Fibroblast of skin of right quadriceps (primary cell): ENCODE results near the gene GATAD2B.
A peak's percentile ranks its signal among the peaks of the same experiment; 100 is the strongest.
"Not testable (repeated sequence)": the region's sequence is repeated elsewhere in the genome, so short reads cannot be mapped to it uniquely, and the experiment has no call there.

Source experiments
- DNase-seq: peaks from one replicate; pipeline ENCODE4 v3.0.0-alpha.2; 2013

The GATAD2B gene

DNA sequence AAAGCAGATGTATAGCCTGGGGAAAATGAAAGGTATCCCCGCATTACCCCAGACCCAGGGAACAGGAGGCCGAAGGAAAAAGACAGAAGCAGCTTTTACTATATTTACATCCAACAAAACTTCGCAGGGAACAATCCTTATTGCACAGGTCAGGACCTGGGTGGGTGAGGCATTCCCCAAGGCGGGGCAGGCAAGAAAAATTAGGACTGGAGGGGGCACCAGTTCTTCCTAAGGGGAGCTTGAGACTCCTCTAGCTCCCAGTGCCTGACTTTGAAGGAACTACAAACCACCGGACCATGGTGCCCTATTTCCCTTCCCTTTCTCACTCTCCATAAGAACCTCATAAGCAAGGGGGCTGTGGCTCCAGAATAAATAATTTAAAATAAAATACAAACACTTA lies 6.7 kb upstream of the GATAD2B start:
- no peak for DNase-seq

DNA sequence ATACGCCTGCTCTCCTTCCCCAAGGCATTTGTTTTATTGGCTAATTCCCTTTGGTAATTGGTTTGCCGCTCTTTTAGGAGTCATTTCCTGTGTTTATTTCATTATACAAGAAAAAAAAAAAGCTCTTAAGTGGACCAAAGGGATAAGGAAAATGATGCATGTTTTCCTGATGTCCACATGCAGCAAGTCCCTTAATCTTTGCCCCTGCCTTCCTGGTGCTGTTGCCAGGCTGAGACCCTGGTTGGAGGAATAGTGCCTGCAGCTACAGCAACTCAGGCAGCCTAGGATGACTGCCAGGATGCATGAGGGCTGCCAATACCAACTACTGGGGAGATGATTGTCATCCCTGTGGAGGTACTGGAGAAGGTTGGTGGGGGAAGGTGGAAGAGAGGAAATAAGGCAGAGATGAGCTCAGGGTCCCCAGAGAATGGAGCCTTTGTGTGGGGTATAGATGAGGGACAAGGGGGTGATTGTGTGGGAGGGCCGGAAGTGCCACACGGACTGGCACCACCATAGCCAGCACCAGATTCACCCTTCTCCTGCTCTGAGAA lies 6.1 kb upstream of the GATAD2B start:
- DNase-seq, result peak; percentile 14

DNA sequence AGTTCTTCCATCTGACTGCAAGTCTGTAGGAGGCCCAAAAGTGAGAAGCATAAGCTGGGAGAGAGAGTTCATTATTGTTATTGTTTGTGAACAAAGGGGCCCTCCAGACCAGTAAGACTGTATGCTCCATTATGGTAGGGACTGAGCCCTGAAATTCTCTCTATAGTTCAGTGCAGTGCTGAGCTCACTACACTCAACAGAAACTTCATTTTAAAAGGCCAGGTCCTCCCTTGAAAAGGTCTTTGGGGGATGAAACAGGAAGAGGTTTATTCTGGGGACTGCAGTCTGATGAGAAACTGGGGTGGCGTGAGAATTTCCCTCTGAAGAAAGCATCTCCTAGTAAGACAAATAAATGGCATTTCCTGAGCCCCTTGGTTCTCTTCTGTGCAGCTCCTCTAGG lies 5.5 kb upstream of the GATAD2B start:
- no peak for DNase-seq

DNA sequence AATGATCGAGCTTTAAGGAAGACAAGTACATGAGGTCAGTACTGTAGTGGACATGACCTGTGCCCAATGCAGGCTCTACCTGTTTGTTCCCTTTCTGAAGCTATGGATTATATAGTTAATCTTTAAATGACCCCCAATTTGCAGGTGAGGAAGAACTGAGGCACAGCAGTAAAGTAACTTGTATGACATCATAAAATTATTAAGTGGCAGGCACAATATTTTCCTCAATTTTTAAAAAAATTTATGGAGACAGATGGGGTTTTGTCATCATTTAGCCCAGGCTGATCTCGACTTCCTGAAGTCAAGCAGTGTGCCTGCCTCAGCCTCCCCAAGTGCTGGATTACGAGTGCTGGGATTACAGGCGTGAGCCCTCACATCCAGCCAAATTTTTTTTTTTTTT lies 3.6 kb upstream of the GATAD2B start:
- DNase-seq, result no peak

DNA sequence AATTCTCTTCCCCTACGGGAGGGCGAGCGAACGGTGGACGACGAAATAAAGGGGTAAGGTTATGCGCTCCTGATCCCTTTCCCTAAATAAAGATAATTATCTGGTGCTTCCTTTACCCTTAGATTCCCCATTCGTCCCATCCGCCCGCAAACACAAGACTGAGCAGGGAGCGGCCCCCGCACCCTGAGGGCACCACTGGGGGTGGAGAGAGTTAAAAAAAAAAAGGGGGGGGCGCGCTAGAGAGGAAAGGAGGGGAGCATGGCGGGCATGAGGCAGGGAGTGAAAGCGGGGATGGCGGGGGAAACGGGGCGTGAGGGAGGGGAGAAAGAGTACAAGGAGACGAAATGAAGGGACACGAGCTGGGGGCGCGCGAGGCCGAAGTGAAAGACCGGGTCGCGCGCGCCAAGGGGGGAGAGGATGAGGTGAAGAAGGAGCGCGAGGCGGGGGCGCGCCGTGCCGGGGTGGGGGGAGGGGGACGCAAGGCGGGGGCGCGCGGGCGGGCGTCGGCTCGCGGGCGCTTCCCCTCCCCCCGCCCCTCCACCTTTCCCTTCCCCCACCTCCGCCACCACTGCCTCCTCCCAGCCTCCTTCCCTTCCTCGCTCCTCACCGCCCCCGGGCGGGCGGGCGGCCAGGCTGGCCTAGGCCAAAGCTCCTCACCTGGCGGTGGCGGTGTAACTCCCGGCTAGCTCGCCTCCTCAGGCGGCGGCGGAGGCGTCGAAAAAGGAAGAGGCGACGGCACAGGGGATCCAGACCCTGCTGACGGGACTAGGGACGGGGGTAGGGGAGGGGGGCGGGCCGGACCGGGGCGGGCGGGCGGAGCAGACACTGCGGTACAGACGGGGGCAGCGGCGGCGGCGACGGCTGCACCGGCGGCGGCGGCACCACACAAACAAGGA lies 448 bp downstream of the GATAD2B start:
- no peak for DNase-seq

DNA sequence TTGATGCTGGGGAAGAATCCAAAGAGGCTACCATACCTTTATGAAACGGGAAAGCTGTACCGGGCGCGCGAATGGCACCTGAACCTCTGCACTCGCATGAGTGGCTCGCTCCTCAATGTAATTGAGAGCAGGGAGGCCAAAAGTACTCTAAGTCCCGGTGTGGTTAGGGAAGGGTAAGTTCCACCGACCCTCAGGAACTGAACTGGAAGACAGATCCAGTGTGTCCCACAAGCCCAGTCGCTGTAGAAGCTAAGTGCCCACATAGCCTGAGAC lies 1.0 kb downstream of the GATAD2B start:
- DNase-seq, result no peak

DNA sequence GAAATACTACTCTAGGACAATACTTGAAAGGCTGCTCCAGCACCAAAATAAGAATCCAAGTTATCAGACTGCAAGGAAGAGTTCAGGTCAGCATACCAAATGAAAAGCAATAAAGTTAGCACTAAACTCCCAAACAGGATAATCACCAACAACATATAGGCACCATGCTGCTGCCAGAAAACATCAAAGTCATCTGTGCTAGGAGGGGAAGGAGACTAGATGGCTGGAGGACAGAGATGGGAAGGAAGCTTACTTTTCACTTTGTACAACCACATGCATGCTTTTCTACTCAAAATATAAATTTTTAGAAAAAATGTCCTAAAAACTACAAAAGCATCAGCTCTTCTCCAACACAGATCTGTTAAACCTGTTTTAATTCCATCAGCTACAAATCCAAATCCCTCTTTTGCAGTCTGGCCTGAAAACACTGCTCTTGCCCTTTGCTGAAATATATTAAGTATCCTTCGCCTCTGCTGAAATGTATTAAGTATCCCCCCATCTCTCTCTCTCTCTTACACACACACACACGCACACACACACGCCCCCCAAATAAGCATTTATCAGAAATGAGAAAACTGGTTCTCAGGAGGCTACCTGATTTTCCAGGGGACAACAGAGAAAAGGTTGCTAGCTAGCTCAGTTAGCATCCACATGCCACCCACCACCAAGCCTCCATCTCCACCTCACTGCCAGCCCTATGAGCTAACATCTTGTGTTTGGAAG lies 1.5 kb downstream of the GATAD2B start:
- DNase-seq, result no peak

DNA sequence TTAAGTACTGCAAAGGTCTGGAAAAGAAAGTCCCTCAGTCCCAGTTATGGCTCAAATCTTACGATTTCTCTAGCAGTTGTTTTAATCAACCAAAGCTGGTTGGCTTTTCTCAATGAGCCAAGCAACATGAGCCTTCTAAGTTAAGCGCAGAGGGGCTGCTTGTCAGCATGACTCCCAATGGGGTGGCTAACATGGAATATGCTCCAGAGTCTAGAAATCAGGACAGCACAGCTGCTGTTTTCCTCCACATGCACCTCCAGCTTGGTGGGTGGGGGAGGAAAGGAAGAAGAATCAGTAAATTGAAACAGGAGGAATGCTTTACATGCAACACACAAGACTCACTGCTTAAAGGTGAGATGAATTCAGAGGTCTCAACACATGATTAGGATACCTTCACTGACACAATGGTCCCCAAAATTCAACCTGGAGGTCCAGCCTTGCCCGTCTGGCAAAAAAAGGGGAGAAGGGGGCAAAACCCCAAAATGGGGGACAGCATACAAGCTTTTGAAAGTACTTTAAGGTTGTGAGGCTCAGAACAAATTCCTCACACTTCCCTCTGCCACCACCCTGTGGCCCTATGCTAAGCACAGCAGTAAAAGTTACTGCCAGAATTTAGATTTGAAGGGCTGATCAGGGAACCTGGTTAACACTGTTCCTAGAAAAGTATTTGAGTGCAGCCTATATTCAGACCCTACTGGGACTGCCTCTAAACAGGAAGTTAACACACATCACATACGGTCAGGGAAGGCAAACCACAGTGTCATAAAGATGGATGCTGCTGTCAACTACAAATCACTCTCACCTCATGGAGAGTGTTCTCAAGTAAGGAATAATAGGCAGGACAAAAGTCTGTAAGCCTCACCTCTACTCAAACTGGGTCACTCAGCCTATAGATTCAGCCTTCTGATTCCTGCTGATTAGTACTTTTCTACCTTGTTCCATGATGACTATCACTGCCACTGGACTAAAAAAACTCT lies 2.6 kb downstream of the GATAD2B start:
- peak; percentile 29 for DNase-seq

DNA sequence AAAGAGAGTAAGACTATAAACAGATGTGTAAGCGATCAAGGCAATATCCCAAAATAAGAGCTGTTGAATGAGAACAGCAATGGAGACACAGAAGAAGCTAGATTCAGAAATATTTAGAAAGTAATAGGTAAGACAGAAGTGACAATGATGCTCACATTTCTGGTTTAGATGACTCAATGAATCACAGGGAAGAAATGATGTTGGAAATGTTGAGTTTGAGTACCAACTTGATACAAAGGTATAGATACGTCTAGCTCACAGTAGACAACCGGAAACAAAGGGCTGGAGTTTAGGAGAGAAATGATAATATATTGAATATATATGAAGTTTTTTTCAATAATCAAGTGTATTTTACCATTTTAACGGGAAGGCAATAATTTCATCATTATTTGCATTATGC lies 6.5 kb downstream of the GATAD2B start:
- no peak for DNase-seq

DNA sequence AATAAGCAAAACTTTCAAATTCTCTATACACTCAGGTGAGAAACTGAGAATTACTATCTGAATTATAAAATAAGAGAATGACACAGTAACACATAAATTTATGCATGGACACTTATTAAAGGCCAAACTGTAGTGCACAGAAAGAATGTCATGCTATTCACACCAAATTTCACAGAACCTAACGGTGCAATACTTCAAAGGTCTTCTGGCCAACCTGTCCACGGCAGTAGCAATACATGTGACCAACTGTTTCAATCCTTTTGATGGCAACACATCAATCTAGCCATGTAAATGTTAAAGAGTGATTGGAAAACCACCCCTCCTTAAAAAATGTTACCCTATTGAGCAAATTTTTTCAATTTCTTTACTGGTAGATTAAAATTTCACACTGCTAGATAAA lies 10.4 kb downstream of the GATAD2B start:
- no peak for DNase-seq

DNA sequence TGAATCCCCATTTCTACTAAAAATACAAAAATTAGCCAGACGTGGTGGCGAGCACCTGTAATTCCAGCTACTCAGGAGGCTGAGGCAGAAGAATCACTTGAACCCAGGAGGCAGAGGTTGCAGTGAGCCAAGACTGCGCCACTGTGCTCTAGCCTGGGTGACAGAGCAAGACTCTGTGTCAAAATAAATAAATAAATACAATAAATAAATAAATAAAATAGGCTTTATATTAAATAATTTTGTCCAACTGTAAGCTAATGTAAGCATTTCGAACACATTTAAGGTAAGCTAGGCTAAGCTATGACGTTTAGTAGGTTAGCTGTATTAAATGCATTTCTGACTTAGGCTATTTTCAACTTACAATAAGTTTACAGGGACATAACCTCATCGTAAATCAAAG lies 12.2 kb downstream of the GATAD2B start:
- not testable (repeated sequence) for DNase-seq

DNA sequence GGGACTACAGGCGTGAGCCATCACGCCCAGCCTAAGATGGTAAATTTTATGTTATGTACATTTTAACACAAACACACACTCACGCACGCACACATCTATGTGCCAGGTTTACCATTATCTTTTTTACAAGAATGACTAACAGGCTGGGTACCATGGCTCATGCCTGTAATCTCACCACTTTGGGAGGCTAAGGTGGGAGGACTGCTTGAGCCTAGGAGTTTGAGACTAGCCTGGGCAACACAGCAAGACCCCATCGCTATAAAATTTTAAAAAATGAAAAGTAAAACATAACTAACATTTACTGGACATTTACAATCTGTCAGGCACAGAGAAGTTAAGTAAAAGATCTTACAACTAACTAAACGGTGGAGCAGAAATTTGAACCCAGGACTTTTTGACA lies 14.7 kb downstream of the GATAD2B start:
- DNase-seq, result no peak

DNA sequence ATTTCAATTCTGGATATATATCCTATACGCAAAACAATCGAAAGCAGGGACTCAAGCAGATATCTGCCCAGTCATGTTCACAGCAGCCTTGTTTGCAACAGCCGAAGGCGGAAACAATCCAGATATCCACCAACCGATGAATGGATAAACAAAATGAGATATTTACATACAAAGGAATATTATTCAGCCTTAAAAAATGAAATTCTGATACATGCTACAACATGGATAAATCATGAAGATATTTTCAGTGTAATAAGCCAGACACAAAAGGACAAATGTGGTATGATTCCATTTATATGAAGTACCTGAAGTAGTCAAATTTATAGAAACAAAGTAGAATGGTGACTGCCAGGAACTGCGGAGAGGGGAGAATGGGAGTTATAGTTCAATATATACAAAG lies 15.6 kb downstream of the GATAD2B start:
- DNase-seq, result no peak

DNA sequence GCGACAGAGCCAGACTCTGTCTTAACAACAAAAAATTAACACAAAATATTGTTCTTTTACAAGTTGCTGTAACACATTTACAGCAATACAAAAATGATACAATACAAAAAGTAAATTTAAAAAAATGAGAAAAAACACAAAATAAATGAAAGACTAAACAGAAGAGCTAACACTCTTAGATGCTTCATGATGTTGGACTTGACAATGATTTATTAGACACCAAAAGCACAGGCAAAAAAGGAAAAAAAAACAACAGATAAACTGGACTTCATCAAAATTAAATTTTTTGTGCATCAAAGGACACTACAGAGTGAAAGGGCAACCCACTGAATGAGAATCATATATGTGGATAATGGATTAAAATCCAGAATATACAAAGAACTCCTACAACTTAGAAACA lies 16.4 kb downstream of the GATAD2B start:
- no peak for DNase-seq

DNA sequence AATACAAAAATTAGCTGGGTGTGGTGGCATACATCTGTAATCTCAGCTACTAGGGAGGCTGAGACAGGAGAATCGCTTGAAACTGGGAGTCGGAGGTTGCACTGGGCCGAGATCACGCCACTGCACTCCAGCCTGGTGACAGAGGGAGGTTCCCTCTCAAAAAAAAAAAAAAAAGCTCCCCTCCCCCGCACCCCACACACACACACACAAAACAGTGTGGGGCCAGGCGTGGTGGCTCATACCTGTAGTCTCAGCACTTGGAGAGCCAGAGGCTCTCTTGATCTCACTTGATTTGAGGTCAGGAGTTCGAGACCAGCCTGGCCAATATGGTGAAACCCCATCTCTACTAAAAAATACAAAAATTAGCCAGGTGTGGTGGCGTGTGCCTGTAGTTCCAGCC lies 16.9 kb downstream of the GATAD2B start:
- not testable (repeated sequence) for DNase-seq

DNA sequence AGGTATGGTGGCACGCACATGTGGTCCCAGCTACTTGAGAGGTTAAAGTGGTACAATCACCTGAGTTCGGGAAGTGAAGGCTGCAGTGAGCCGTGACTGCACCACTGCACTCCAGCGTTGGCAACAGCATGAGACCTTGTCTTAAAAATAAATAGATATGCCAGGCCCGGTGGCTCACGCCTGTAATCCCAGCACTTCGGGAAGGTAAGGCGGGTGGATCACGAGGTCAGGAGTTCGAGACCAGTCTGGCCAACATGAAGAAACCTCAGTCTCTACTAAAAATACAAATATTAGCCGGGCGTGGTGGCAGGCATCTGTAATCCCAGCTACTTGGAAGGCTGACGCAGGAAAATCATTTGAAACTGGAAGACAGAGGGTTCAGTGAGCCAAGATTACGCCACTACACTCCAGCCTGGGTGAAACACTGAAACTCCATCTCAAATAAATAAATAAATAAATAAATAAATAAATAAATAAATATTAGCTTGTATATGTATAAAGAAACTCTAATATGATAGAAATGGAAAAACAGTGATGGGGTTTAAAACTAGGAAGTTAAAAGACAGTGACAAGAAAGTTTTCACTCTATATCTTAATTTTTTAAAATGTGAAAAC lies 18.8 kb downstream of the GATAD2B start:
- no peak for DNase-seq

DNA sequence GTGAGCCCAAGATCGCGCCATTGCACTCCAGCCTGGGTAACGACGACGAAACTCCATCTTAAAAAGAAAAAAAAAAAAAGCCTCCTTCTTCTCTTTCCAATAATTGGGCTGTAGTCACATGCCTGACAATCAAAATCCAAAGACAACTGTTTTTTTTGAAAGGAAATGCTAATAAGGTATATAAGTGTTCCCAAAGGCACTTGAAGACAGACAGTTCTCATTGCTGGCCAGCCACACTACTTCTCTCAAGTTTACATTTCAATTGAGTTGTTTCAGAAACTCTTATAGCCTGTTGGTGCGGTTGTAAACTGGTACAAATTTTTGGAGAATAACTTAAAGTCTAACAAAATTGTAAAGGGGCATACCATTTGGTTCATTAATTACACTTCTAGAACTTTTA lies 23.3 kb downstream of the GATAD2B start:
- no peak for DNase-seq

DNA sequence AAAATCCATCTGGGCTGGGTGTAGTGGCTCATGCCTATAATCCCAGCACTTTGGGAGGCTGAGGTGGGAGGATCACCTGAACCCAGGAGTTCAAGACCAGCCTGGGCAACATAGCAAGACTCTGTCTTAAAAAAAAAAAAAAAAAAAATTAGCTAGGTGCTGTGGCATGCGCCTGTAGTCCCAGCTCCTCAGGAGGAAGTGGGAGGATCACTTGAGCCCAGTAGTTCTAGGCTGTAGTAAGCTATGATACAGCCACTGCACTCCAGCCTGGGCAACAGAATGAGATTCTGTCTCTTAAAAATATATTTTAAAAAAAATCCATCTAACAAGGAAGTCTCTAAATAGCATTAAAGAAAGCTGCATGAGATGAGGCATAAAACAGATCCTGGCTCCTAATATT lies 26.9 kb downstream of the GATAD2B start:
- DNase-seq, result not testable (repeated sequence)

DNA sequence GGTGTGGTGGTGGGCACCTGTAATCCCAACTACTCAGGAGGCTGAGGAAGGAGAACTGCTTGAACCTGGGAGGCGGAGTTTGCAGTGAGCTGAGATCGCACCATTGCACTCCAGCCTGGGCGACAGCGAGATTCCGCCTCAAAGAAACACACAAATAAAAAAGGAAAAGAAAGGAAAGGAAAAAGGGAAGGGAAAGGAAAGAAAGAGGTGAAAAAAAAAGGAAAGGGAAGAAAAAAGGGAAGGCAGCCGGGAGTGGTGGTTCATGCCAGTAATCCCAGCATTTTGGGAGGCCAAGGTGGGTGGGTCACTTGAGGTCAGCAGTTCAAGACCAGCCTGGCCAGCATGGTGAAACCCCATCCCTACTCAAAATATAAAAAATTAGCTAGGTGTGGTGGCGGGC lies 31.7 kb downstream of the GATAD2B start:
- not testable (repeated sequence) for DNase-seq

DNA sequence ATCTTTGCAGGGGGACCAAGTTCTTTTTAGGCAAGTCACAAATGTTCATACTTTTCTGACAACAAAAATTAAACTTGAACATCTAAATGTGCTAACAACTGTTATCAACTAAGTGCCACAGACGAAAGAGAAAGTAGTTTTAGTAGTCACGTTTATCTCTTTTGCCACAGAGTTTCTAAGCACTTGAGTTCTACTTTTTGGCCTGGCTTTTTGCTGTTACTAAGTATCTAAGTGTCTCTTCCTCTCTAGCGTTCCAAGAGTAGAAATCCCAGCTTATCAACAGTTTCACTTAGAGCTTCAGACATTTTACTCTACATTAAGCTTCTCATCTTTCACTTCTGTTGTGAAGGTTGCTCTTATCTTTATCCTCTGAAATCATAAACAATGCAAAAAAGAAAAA lies 34.2 kb downstream of the GATAD2B start:
- DNase-seq, result no peak

DNA sequence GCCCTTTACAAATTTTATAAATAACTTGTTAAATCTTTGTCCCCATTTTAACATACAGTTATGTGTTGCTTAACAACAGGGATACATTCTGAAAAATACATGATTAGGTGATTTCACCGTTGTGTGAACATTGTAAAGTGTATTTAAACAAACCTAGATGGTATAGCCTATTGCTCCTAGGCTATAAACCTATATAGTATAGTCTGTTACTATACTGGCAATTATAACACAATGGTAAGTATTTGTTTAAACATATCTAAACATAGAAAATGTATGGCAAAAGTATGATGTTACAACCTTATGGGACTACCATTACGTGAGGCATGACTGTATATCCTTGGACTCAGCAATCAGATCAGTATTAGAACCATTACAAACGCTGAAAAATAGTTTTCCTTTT lies 36.6 kb downstream of the GATAD2B start:
- DNase-seq, result no peak

DNA sequence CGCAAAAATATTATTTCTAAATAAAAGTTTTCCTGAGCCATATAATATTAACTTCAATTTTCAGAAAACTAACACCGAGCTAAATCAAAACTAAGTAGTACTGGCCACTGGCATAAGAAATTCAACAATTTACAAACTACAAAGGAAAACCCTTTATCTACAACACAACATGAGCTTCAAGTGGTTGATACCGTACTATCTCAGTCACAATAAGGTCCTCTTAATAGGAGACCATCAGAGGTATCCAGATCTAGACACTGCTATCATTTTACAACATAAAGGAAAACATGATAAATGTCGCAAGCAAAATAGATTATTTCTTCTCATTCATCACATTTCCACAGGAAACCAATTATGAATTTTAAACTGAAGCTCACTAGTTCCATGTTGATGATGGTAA lies 39.5 kb downstream of the GATAD2B start:
- no peak for DNase-seq
